K562 treated with DMSO at 1 percent for 48 hours (cell line): Measurements from ENCODE around the gene FAM227A. TPM values are rescaled to one million over a fixed set of nuclear protein-coding genes. Genes with fewer than 3 reads are reported as not detected.

Experiments
- total RNA-seq: library from RNA; unstranded; fragments of 300-600 nt; gene quantifications from 2 replicates; pipeline ENCODE4 v1.2.3, GENCODE V29; 2022; ENCODE audit warnings: low replicate concordance; ENCODE audit errors: extremely low read depth

The FAM227A gene
- not detected in 2 replicates for total RNA-seq

DNA sequence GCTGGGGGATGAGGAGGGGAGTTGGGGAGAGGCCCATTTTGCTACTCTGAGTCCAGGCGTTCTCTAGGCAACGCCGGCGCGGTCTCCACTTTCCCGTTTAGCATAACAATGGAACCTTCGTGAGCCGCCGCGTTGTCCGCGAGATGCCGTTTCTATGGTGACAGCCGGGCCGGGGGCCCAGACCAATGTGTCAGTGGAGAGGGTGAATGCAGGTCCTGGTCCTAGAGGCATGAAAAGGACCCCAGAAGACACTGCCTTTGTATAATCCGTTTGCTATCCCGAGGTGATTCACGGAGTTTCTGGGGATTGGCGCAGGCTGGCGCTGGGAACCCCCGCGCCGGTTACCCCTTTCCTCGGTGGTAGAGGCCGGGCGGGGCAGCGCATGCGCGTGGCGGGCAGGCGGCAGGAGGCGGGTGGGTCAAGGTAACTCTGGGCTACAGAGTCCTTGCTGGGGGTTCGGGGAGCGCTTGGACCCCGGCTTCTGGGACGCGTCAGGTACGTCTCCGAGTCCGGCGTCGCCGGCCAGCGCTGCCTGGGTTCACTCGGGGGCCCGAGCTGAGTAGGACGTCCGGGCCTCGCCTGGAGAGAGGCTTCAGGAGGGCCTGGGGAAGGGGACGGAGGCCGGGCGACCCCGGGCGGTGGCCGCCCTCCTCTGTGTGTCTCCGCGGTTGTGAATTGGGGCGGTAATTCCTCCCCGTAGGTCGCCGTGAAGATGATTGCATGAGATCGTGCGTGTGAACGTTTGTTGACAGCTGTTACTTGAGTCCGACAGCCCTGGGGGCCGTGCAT, at the start of gene FAM227A, which contains the start of gene CBY1:
TSS of gene FAM227A (minus strand) at position 137 of the 789 bp plus-strand sequence. CDS start 6,224 bp downstream, outside the sequence.
TSS of gene CBY1 (plus strand) at position 383 of the 789 bp plus-strand sequence. CDS start 11,417 bp downstream, outside the sequence.

DNA sequence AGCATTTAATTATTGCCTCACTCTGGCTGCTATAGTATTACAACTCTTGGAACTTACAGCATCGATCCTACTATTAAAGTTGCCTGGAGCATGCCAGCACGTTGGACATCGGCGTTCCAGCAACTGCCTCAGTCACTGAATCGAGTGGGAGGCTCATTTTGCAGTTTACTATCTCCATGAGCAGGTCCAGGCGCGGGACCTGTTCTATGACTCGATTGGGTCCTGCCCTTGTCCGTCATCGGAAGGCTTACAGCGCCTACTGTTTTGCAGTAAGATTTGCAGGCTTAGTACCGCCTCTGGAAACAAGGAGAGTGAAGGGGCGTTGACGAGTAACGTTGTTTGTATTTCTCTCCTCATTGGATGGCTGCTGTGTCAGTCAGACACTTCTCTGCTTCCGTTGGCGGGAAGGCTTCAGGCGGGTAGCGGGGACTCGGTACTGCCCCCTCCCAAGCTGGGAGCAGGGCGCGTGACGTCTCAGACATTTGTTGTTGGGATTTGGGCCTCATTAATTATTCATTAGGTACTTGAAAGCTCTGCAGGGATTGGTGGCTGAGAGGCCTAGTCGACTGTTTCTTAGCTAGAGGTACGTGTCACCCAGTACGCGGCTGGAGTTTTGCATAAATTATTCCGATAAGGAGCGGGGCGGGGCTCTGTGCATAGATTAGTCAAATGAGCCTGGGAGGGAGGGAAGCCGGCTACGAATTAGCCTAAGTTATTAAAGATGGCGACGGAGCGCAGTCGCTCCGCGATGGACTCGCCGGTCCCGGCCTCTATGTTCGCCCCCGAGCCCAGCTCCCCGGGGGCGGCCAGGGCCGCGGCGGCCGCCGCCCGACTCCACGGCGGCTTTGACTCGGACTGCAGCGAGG, 49.3 kb upstream of the FAM227A start, which contains the start of gene GTPBP1:
TSS of gene GTPBP1 (plus strand) at position 710 of the 866 bp plus-strand sequence. CDS start at position 722, 12 bp downstream.

DNA sequence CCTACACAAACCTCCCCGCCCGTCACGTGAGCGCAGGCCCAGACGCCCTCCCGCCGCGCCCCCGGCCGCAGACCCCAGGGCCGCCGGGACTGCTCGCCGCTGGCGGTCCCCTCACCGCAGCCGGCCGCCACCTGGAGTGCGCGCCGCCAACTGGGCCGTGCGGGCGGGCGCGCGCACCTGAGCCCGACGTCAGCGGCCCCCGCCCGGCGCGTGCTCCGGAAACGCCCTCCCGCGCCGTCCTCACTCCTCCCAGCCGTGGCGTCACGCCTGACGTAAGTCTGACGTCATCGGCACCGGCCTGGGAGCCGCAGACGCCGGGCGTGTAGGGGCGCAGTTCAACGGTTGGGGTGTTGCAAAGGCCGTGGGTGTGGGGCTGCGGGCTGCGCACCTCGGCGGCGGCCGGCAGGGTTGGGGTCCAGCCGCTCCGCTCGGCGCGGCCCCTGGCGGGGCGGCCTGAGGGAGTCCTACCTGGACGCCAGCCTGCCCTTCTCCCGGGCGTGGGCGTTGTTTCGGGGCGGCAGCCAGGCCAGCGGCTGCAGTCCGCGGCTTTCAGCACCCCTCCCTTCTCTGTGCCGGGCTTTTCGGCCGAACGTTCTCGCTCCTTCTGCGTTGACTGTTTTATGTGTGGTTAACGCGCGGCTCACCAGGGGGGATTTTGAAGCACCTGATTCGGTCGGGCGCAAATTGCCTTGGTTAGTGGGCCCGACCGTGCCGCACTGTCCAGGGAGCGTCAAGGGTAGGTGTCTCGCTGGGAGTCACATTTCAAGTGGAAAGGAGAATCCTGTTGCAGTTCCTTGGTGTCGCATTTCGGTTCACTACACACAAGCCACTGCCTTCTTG, 44.8 kb upstream of the FAM227A start, which contains the start of gene JOSD1:
TSS of gene JOSD1 (minus strand) at position 155 of the 840 bp plus-strand sequence. CDS start 956 bp downstream, outside the sequence.

DNA sequence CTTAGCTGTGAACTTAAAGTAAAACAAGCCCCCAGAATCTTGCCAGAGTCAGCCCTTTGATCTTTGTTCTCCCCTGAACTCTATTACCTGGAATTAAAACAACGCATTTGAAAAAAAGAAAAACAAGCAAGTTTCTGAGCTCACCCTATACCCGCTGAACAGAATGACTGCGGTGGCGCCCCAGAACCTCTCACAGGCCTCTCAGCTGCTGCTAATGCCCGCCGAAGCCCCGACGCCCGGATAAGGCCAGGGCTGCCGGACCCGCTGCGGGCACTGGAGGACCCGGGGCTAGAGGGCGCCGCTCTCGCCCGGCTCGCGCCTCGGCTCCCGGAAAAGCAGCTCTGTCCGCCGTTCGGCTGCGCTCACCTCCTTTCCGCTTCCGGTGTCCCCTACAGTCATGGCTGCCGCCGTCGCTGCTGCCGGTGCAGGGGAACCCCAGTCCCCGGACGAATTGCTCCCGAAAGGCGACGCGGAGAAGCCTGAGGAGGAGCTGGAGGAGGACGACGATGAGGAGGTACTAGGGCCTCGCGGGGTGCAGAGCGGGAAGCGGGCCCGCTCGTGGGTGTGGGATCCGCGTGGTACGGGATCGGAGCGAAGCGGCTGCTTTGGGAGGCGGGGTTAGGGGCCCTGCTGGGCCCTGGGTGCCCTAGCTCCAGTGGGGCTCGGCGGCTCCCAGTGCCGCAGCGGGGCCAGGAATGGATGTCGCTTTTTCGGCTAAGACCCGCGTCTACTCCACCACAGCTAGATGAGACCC, 25.6 kb upstream of the FAM227A start, which contains the start of gene TOMM22:
TSS of gene TOMM22 (plus strand) at position 376 of the 754 bp plus-strand sequence. CDS start at position 398, 22 bp downstream.

DNA sequence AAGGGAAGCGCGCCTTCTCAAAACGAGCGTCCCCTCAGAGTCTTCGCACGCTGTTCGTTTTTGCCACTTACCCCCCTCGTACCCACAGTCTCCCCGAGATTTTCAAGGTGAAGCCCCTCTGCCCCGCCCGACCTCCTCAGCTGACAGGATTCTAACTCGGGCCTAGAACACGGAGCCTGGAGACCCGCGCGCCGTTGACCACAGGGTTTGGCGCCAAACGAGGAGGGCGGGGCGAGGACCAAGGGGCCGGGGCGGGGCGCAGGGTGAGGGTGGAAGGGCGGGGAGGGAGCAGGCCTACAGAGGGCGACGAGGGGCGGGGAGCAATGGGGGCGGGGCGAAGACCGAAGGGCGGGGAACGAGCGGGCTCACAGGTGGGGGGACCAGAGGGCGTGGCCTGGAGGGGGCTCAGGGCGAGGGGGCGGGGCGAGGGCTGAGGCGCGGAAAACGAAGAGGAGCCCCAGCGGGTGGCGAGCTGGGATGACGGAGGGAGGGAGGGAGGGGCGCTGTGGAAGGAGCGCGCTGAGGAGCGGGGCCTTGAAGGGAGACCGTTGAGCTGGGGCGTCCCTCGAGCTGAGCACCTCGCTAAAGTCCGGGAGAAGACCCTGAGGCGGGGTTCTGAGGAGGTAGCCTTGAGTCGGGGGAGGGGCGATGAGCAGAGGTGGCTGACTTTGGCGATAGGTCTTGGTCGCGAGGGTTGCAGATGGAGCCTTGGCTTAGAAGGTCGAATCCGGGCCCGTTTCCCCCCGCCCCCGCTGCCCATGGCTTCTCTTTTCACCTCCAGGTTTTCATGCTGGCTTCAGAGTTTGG, 86.0 kb downstream of the FAM227A start, which contains the start of gene DMC1:
TSS of gene DMC1 (minus strand) at position 212 of the 807 bp plus-strand sequence. CDS start 1,927 bp downstream, outside the sequence.

Other genes starting within 250 kb of the FAM227A start
- not detected in 2 replicates for gene KCNJ4, start 201.2 kb downstream of the FAM227A start, total RNA-seq
- not detected in 2 replicates for gene KDELR3, start 188.3 kb downstream of the FAM227A start, total RNA-seq
- gene DDX17, start 150.1 kb downstream of the FAM227A start, total RNA-seq: 103 TPM in 1 of 2 replicates, not detected in the other
- gene DMC1, start 86.2 kb downstream of the FAM227A start, total RNA-seq: not detected in 2 replicates
- not detected in 2 replicates for gene CBY1, start 246 bp upstream of the FAM227A start, total RNA-seq
- gene TOMM22, start 25.6 kb upstream of the FAM227A start, total RNA-seq: not detected in 2 replicates
- not detected in 2 replicates for gene JOSD1, start 44.6 kb upstream of the FAM227A start, total RNA-seq
- not detected in 2 replicates for gene GTPBP1, start 49.6 kb upstream of the FAM227A start, total RNA-seq
- not detected in 2 replicates for gene SUN2, start 99.6 kb upstream of the FAM227A start, total RNA-seq
- gene DNAL4, start 137.8 kb upstream of the FAM227A start, total RNA-seq: not detected in 2 replicates
- not detected in 2 replicates for gene NPTXR, start 187.6 kb upstream of the FAM227A start, total RNA-seq
- gene CBX6, start 215.8 kb upstream of the FAM227A start, total RNA-seq: not detected in 2 replicates